HG02870 (cell line): ENCODE measurements around the gene HSD3B7.

Source experiments
- ATAC-seq: cut with Tn5 transposase; IDR thresholded peaks from one replicate; pipeline ENCODE4 v1.9.1; 2021; ENCODE audit warnings: mild to moderate bottlenecking, moderate library complexity; ENCODE audit not compliant: unreplicated experiment

The HSD3B7 gene

GRCh38 chr16:30956601-30957455 lies 28.2 kb upstream of the HSD3B7 start:
- ATAC-seq = peak; percentile 39

DNA sequence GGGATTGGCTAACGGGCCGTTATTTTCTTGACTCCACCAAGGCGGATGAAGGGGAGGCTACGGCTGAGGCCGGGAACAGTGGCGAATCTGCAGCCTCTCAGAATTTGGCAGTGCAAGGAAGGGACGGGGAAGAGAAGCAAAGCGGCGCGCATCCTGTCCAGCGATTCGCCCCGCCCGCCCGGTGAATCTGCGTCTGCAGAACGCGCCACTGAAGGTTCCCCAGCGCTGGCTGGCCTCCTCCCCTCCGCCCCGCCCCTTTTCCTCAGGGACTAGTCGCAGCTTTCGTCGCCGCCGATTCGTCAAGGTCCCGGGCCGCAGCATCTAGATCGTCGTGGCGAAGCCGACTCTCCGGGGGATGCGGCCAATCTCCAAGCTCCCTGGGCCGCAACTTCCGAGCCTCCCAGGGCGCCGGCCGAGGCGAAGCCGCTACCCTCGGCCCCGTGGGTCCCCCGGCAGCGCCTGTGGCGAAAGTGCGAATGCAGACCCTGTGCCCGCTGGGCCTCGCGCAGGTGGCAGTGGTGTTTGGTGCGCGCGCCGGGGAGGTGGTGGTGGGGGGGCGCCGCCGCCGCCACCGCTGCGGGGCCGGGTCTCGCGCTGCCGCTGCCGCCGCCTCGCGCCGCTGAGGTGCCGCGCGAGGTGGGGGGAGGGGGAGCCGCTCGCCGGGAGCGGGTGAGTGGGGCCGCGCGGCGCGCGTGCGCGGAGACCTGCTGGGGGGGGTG lies 27.4 kb upstream of the HSD3B7 start, which contains the start of gene SETD1A:
TSS of gene SETD1A (plus strand) at position 299 of the 719 bp plus-strand sequence. CDS start 978 bp downstream, outside the sequence.
- ATAC-seq = peak; percentile 66

DNA sequence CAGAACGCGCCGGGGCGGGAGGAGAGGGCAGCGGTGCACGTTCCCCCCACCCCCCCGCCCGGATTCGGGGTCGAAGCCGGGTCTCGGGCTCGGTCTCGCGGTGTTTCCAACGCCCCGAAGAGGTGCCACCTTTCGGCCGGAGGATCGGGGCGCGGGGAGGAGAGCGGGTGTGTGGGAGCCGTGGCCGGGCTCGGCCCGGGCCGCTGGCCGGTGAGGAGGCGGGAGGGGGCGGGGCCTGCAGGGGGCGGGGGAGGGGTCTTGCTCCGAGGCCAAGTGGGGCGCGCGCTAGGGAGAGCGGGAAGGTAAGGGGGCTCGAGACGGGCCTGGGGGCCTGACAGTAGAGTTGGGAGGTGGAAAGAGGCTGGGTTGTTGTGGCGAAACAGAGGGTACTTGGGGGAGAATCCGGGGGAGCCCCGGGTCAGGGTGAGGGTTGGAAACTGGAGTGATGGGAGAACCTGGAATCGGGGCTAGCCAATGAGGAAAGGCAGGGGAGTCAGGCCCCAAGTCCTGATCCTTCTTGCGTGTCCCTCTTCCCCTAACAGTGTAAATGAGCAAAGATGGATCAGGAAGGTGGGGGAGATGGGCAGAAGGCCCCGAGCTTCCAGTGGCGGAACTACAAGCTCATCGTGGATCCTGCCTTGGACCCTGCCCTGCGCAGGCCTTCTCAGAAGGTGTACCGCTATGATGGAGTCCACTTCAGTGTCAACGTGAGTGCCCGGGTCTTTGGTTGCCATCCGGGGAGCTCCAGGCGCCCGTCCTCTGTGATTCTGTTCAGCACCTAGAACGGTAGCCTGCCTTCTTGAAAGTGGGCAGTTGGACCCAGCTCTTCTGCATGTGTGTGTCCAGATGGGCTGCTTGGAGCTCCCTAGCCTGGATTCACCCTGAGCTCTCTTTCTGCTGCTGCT lies 26.6 kb upstream of the HSD3B7 start:
- ATAC-seq = peak; percentile 14

DNA sequence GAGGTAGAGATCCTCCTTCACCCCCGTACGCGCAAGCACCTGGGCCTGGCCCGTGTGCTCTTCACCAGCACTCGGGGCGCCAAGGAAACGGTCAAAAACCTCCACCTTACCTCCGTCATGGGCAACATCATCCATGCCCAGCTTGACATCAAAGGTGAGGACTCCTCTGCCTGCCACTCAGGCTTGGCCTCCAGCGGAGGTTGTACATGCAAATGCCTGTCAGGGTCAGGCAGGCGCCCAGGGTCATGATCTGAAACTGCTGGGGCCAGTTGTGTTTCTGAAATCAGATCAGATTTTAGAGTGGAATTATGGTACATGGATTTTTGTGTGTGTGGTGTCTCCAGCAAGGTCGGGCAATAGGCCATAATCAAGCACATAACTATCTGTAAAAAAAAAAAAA lies 23.6 kb upstream of the HSD3B7 start:
- ATAC-seq = no peak

GRCh38 chr16:30963925-30964511 lies 21.0 kb upstream of the HSD3B7 start:
- no peak for ATAC-seq

GRCh38 chr16:30964574-30965226 lies 20.3 kb upstream of the HSD3B7 start:
- ATAC-seq = no peak

- no peak for ATAC-seq
These were observed 19.6 kb upstream of the HSD3B7 start for GRCh38 chr16:30965436-30965835.

DNA sequence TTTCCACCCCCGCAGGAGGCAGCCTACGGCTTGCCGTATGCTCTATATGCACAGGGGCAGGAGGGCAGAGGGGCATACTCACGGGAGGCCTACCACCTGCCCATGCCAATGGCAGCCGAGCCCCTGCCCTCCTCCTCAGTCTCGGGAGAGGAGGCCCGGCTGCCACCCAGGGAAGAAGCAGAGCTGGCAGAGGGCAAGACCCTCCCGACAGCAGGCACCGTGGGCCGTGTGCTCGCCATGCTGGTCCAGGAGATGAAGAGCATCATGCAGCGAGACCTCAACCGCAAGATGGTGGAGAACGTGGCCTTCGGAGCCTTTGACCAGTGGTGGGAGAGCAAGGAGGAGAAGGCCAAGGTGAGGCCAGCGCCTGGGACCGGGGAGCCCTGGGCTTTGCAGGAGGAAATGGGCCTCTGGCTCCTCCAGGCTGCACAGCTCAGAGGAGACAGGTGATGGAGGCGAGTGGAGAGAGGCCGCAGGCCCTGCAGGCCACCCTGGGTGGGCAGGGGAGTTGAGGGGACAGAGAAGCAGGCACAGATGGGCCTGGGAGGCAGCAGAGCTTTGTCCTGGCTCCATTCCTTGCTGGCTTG lies 18.9 kb upstream of the HSD3B7 start:
- ATAC-seq = no peak

DNA sequence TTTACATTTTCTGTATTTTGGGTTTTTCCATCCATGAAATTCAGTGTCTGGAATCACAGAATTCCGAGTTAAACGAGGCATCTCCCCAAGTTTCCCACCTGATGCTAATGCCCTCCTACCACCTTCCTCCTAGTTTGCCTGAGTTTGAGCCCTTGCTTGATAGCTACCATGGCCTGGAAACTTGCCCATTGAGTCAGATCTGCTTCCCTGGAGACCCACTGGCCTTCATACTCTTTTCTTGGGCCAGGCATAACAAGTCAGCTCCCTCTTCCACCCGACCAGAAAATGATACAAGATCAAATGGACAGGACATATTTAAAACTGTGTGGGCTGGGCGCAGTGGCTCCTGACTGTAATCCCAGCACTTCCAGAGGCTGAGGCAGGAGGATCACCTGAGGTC lies 17.2 kb upstream of the HSD3B7 start:
- ATAC-seq = no peak

- ATAC-seq = no peak
These were observed 15.7 kb upstream of the HSD3B7 start for GRCh38 chr16:30969246-30969842.

DNA sequence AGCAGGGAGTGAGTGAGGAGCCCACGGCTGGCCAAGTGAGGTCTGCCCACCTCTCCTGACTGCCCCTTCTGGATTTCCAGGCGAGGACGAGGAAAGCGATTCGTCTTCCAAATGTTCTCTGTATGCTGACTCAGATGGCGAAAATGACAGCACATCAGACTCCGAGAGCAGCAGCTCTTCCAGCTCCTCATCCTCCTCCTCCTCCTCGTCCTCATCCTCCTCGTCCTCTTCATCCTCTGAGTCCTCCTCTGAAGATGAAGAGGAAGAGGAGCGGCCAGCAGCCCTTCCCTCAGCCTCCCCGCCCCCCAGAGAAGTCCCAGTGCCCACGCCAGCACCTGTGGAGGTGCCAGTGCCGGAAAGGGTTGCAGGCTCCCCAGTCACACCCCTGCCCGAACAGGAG lies 13.7 kb upstream of the HSD3B7 start:
- ATAC-seq = no peak

GRCh38 chr16:30972872-30973271 lies 12.1 kb upstream of the HSD3B7 start:
- ATAC-seq = no peak

GRCh38 chr16:30974348-30974747 lies 10.7 kb upstream of the HSD3B7 start:
- no peak for ATAC-seq

DNA sequence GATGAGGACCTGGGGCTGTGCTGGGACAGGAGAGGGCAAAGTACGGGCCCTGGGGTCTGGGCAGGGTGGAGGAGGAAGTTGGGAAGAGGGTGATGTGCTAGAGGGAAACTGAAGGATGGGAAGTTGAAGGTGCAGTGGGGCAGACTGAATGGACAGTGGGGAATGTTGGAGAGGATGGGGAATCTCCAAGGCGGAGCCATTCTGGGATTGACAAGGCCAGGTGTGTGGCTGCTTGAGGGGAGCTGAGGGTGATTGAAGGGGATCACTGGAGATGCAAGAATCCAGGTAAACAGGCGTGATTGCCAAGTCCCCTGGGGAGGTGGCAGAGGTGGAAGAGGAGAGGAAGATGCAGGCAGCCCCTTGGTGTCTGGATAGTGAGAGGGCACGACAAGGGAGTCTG lies 8.5 kb upstream of the HSD3B7 start:
- no peak for ATAC-seq

DNA sequence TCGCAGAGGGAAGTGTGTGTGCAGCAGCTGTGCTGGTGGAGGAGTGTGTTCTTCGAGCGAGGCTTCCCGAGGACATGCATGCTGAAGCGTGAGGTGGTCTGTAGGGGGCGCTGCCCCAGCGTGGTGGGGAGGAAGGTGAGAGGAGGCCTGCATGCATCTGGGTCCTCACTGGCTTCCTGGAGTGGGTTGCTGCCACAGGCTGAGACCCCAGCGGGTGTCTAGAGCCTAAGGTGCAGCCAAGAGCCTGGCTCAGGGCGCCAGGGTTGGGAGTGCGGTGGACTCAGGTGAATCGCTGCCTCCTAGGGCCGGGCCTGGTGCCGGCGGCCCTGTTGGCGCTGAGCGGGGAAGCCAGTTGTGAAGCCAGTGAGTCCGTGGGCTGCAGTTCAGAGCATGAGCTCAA lies 7.5 kb upstream of the HSD3B7 start:
- ATAC-seq = no peak

GRCh38 chr16:30979170-30980022 lies 5.6 kb upstream of the HSD3B7 start:
- no peak for ATAC-seq

DNA sequence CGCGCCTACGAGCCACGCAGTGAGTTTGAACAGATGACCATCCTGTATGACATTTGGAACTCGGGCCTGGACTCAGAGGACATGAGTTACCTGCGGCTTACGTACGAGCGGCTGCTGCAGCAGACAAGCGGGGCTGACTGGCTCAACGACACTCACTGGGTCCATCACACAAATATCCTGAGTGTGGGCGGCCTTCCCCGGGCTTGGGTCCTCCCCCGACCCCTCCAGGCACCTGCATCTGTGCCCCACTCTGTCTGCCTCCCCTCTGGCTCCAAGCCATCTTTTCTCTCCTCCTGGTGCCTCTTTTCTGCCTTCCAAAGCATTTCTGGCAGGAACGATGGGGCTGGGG lies 5.0 kb upstream of the HSD3B7 start:
- ATAC-seq = no peak

- no peak for ATAC-seq
These were observed 4.6 kb upstream of the HSD3B7 start for GRCh38 chr16:30980434-30980833.

DNA sequence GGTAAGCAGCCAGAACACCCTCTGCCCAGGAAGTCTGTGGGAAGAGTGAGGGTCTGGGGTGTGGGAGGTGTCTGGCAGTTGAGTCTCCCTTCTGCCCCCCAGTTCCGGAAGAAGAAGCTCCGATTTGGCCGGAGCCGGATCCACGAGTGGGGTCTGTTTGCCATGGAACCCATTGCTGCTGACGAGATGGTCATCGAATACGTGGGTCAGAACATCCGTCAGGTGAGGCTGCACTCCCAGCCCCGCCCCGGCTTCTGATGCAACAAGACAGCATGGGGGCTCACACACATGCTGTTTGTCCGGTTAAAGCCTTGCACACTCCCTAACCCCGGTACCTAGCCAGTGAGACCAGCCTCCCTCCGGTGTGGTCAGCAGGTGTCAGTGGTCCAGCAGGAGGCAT lies 4.0 kb upstream of the HSD3B7 start:
- no peak for ATAC-seq
